Measurements from ENCODE around the gene AGO3. TPM values are rescaled to one million over a fixed set of nuclear protein-coding genes. Genes with fewer than 3 reads are reported as not detected.
A peak's percentile ranks its signal among the peaks of the same experiment; 100 is the strongest.

The AGO3 gene
- polyA plus RNA-seq, 6 donors from 2014 or later, result 5.3 to 19.1 (median 9.9) TPM

- no peak overlapping the region for H3K4me3 Mint-ChIP-seq
- no peaks in the 10 kb centered on the region for H3K36me3 Mint-ChIP-seq
- ATAC-seq (ENCODE audit: low read depth in 2 of 2) (no peak), DNase-seq (no peak)
- H3K27ac Mint-ChIP-seq, result no peak overlapping the region
- H3K27me3 Mint-ChIP-seq, result no peaks in the 10 kb centered on the region
- peaks cover 0 to 6% (median 0%) of the 10 kb centered on the region in 3 donors for H3K4me1 Mint-ChIP-seq
- H3K9me3 Mint-ChIP-seq, result no peaks in the 10 kb centered on the region
These were observed 169.5 kb downstream of the AGO3 start for GRCh38 chr1:36100376-36100775.

- no peak for DNase-seq
- Mint-ChIP-seq H3K36me3 (no peaks in the 10 kb centered on the region), H3K27ac (peak overlapping the region in 1 of 6 donors; percentile 47), H3K4me3 (no peak overlapping the region), H3K4me1 (peaks cover 0 to 6% (median 0%) of the 10 kb centered on the region in 3 donors), H3K27me3 (no peaks in the 10 kb centered on the region), H3K9me3 (no peaks in the 10 kb centered on the region)
- no peak for ATAC-seq (ENCODE audit: low read depth in 2 of 2)
These were observed 170.6 kb downstream of the AGO3 start for GRCh38 chr1:36101546-36101945.

GRCh38 chr1:36106269-36106668 lies 175.4 kb downstream of the AGO3 start:
- DNase-seq (no peak), ATAC-seq (ENCODE audit: low read depth in 2 of 2) (no peak)
- no peaks in the 10 kb centered on the region for H3K27me3 Mint-ChIP-seq
- no peaks in the 10 kb centered on the region for H3K36me3 Mint-ChIP-seq
- H3K4me1 Mint-ChIP-seq, result peaks cover 2 to 6% (median 6%) of the 10 kb centered on the region in 3 donors
- H3K4me3 Mint-ChIP-seq, result no peak overlapping the region
- H3K27ac Mint-ChIP-seq, result no peak overlapping the region
- H3K9me3 Mint-ChIP-seq, result no peaks in the 10 kb centered on the region

GRCh38 chr1:36107394-36107793 lies 176.5 kb downstream of the AGO3 start:
- Mint-ChIP-seq H3K27ac (peak overlapping the region in 1 of 6 donors; percentile 20), H3K9me3 (no peaks in the 10 kb centered on the region), H3K4me3 (no peak overlapping the region), H3K4me1 (peaks cover 3 to 8% (median 6%) of the 10 kb centered on the region in 3 donors), H3K36me3 (no peaks in the 10 kb centered on the region), H3K27me3 (no peaks in the 10 kb centered on the region)
- ATAC-seq (ENCODE audit: low read depth in 2 of 2) (no peak), DNase-seq (no peak)

GRCh38 chr1:36108314-36108713 lies 177.4 kb downstream of the AGO3 start:
- Mint-ChIP-seq H3K27ac (no peak overlapping the region), H3K4me1 (peaks cover 3 to 8% (median 6%) of the 10 kb centered on the region in 3 donors), H3K4me3 (peak overlapping the region in 1 of 8 donors; percentile 9), H3K36me3 (no peaks in the 10 kb centered on the region), H3K9me3 (no peaks in the 10 kb centered on the region), H3K27me3 (no peaks in the 10 kb centered on the region)
- DNase-seq (no peak), ATAC-seq (ENCODE audit: low read depth in 2 of 2) (no peak)

GRCh38 chr1:36109041-36109679 lies 178.3 kb downstream of the AGO3 start:
- peak overlapping the region in 3 of 6 donors; percentile 34 to 75 (median 58) for H3K27ac Mint-ChIP-seq
- DNase-seq (no peak), ATAC-seq (ENCODE audit: low read depth in 2 of 2) (peak; percentile 25 to 32)
- no peaks in the 10 kb centered on the region for H3K9me3 Mint-ChIP-seq
- peaks cover 0 to 2% (median 0%) of the 10 kb centered on the region in 3 donors for H3K27me3 Mint-ChIP-seq
- no peaks in the 10 kb centered on the region for H3K36me3 Mint-ChIP-seq
- H3K4me3 Mint-ChIP-seq, result no peak overlapping the region
- H3K4me1 Mint-ChIP-seq, result peaks cover 3 to 8% (median 6%) of the 10 kb centered on the region in 3 donors

GRCh38 chr1:36111151-36111550 lies 180.2 kb downstream of the AGO3 start:
- H3K9me3 Mint-ChIP-seq, result no peaks in the 10 kb centered on the region
- H3K4me3 Mint-ChIP-seq, result no peak overlapping the region
- H3K4me1 Mint-ChIP-seq, result peaks cover 3 to 12% (median 6%) of the 10 kb centered on the region in 3 donors
- no peak for ATAC-seq (ENCODE audit: low read depth in 2 of 2)
- H3K27ac Mint-ChIP-seq, result peak overlapping the region in 1 of 6 donors; percentile 78
- DNase-seq, result no peak
- H3K36me3 Mint-ChIP-seq, result no peaks in the 10 kb centered on the region
- peaks cover 0 to 8% (median 0%) of the 10 kb centered on the region in 3 donors for H3K27me3 Mint-ChIP-seq

GRCh38 chr1:36112823-36113222 lies 181.9 kb downstream of the AGO3 start:
- H3K9me3 Mint-ChIP-seq, result no peaks in the 10 kb centered on the region
- DNase-seq (no peak), ATAC-seq (ENCODE audit: low read depth in 2 of 2) (no peak)
- no peak overlapping the region for H3K4me3 Mint-ChIP-seq
- peaks cover 3 to 12% (median 6%) of the 10 kb centered on the region in 3 donors for H3K4me1 Mint-ChIP-seq
- no peaks in the 10 kb centered on the region for H3K36me3 Mint-ChIP-seq
- H3K27me3 Mint-ChIP-seq, result peaks cover 0 to 8% (median 0%) of the 10 kb centered on the region in 3 donors
- H3K27ac Mint-ChIP-seq, result no peak overlapping the region

GRCh38 chr1:36114371-36114770 lies 183.5 kb downstream of the AGO3 start:
- ATAC-seq (ENCODE audit: low read depth in 2 of 2), result no peak
- H3K4me3 Mint-ChIP-seq, result no peak overlapping the region

GRCh38 chr1:36115200-36115669 lies 184.3 kb downstream of the AGO3 start:
- ATAC-seq (ENCODE audit: low read depth in 2 of 2), result no peak
- peaks cover 0 to 8% (median 0%) of the 10 kb centered on the region in 3 donors for H3K27me3 Mint-ChIP-seq
- H3K27ac Mint-ChIP-seq, result no peak overlapping the region
- no peak overlapping the region for H3K4me3 Mint-ChIP-seq
- no peaks in the 10 kb centered on the region for H3K9me3 Mint-ChIP-seq
- H3K36me3 Mint-ChIP-seq, result no peaks in the 10 kb centered on the region
- H3K4me1 Mint-ChIP-seq, result peaks cover 0 to 8% (median 3%) of the 10 kb centered on the region in 3 donors
- no peak for DNase-seq

More at GRCh38 chr1:36114371-36114770, 183.5 kb downstream of the AGO3 start:
- H3K27ac Mint-ChIP-seq, result no peak overlapping the region
- H3K27me3 Mint-ChIP-seq, result peaks cover 0 to 8% (median 0%) of the 10 kb centered on the region in 3 donors
- no peak for DNase-seq
- H3K4me1 Mint-ChIP-seq, result peaks cover under 1 to 8% (median 3%) of the 10 kb centered on the region in 3 donors
- no peaks in the 10 kb centered on the region for H3K36me3 Mint-ChIP-seq
- H3K9me3 Mint-ChIP-seq, result no peaks in the 10 kb centered on the region

GRCh38 chr1:36115931-36116330 lies 185.0 kb downstream of the AGO3 start:
- H3K36me3 Mint-ChIP-seq, result no peaks in the 10 kb centered on the region
- H3K9me3 Mint-ChIP-seq, result no peaks in the 10 kb centered on the region
- H3K4me3 Mint-ChIP-seq, result peak overlapping the region in 1 of 8 donors; percentile 43
- ATAC-seq (ENCODE audit: low read depth in 2 of 2) (no peak), DNase-seq (no peak)
- H3K27me3 Mint-ChIP-seq, result peaks cover 0 to 8% (median 0%) of the 10 kb centered on the region in 3 donors
- H3K27ac Mint-ChIP-seq, result no peak overlapping the region
- peaks cover 0 to 8% (median 3%) of the 10 kb centered on the region in 3 donors for H3K4me1 Mint-ChIP-seq

- DNase-seq (no peak), ATAC-seq (ENCODE audit: low read depth in 2 of 2) (no peak)
- Mint-ChIP-seq H3K9me3 (no peaks in the 10 kb centered on the region), H3K36me3 (no peaks in the 10 kb centered on the region), H3K27ac (peak overlapping the region in 1 of 6 donors; percentile 40), H3K4me1 (peaks cover 0 to 5% (median 4%) of the 10 kb centered on the region in 3 donors), H3K27me3 (peaks cover 0 to 8% (median 3%) of the 10 kb centered on the region in 3 donors), H3K4me3 (no peak overlapping the region)
These were observed 186.0 kb downstream of the AGO3 start for GRCh38 chr1:36116901-36117300.

GRCh38 chr1:36118447-36119204 lies 187.7 kb downstream of the AGO3 start:
- DNase-seq, result no peak
- H3K27ac Mint-ChIP-seq, result no peak overlapping the region

More at GRCh38 chr1:36118447-36119204, 187.7 kb downstream of the AGO3 start:
- Mint-ChIP-seq H3K4me3 (no peak overlapping the region), H3K9me3 (no peaks in the 10 kb centered on the region), H3K36me3 (no peaks in the 10 kb centered on the region), H3K4me1 (peaks cover 12 to 22% (median 17%) of the 10 kb centered on the region in 3 donors), H3K27me3 (peaks cover 4 to 22% (median 18%) of the 10 kb centered on the region in 3 donors)
- ATAC-seq (ENCODE audit: low read depth in 2 of 2), result no peak

All from naive B cell (primary cell).